ENCODE results near the gene ACTA2.

ACTA2 gene

GRCh38 chr10:88980800-88981199 lies 28.2 kb upstream of the ACTA2 start:
- DNase-seq = no peak

GRCh38 chr10:88980247-88980646 lies 27.7 kb upstream of the ACTA2 start:
- DNase-seq = no peak

GRCh38 chr10:88979603-88980002 lies 27.0 kb upstream of the ACTA2 start:
- no peak for DNase-seq

- DNase-seq = no peak
Observed at GRCh38 chr10:88979153-88979562, 26.6 kb upstream of the ACTA2 start.

GRCh38 chr10:88978463-88978862 lies 25.9 kb upstream of the ACTA2 start:
- DNase-seq = no peak

GRCh38 chr10:88975377-88975720 lies 22.8 kb upstream of the ACTA2 start:
- no peak for DNase-seq

GRCh38 chr10:88974446-88975376 lies 22.1 kb upstream of the ACTA2 start:
- no peak for DNase-seq

GRCh38 chr10:88974012-88974411 lies 21.4 kb upstream of the ACTA2 start:
- DNase-seq = no peak

GRCh38 chr10:88971221-88972061 lies 18.9 kb upstream of the ACTA2 start:
- no peak for DNase-seq

- no peak for DNase-seq
Observed at GRCh38 chr10:88968391-88968790, 15.8 kb upstream of the ACTA2 start.

GRCh38 chr10:88966797-88967196 lies 14.2 kb upstream of the ACTA2 start:
- no peak for DNase-seq

GRCh38 chr10:88964869-88965415 lies 12.4 kb upstream of the ACTA2 start:
- DNase-seq = no peak

- DNase-seq = no peak
Observed at GRCh38 chr10:88964360-88964759, 11.8 kb upstream of the ACTA2 start.

- DNase-seq = no peak
Observed at GRCh38 chr10:88963318-88963717, 10.7 kb upstream of the ACTA2 start.

GRCh38 chr10:88962336-88962735 lies 9.8 kb upstream of the ACTA2 start:
- no peak for DNase-seq

- DNase-seq = no peak
Observed at GRCh38 chr10:88961266-88961665, 8.7 kb upstream of the ACTA2 start.

GRCh38 chr10:88960802-88961201 lies 8.2 kb upstream of the ACTA2 start:
- DNase-seq = peak; percentile 14

GRCh38 chr10:88958721-88959120 lies 6.1 kb upstream of the ACTA2 start:
- no peak for DNase-seq

GRCh38 chr10:88957381-88957780 lies 4.8 kb upstream of the ACTA2 start:
- no peak for DNase-seq

GRCh38 chr10:88954458-88955083 lies 2.0 kb upstream of the ACTA2 start:
- DNase-seq = no peak

- no peak for DNase-seq
Observed at GRCh38 chr10:88953662-88954061, 1.1 kb upstream of the ACTA2 start.

GRCh38 chr10:88949912-88950837 lies 2.4 kb downstream of the ACTA2 start:
- no peak for DNase-seq

Data from activated CD4-positive, alpha-beta T cell treated with anti-CD3 and anti-CD28 coated beads for 48 hours (primary cell).